H1 (cell line): ENCODE measurements around the gene LIPT2. TPM values are rescaled to one million over a fixed set of nuclear protein-coding genes. Genes with fewer than 3 reads are reported as not detected.

ENCODE experiments used
- CHD1 ChIP-seq: IDR thresholded peaks from 2 replicates; pipeline ENCODE4 v1.6.1; 2012; ENCODE audit warnings: low read depth, low read length, improper control_type of control experiment
- HDAC2 ChIP-seq, 2 experiments: fragments of 300-600 bp in 1 of 2; sonication (generic) in 1 of 2; IDR thresholded peaks; 2 replicates each; pipeline ENCODE4 v1.6.1; 2011 to 2012; ENCODE audit warnings: low read depth in 2 of 2, low read length in 2 of 2, mild to moderate bottlenecking in 2 of 2, moderate library complexity in 2 of 2, borderline replicate concordance in 1 of 2, inconsistent platforms in 1 of 2
- JUN ChIP-seq: IDR thresholded peaks from 2 replicates; pipeline ENCODE4 v1.6.1; 2011; ENCODE audit warnings: low read depth, mild to moderate bottlenecking, improper control_type of control experiment, low read length
- MAFK ChIP-seq: IDR thresholded peaks from 2 replicates; pipeline ENCODE4 v1.6.1; 2012; ENCODE audit warnings: low read depth, mild to moderate bottlenecking, improper control_type of control experiment, low read length
- NANOG ChIP-seq: IDR thresholded peaks from 2 replicates; pipeline ENCODE4 v1.6.1; 2011; ENCODE audit warnings: low read length, low read depth, mild to moderate bottlenecking, inconsistent platforms; ENCODE audit not compliant: insufficient read depth, poor library complexity, severe bottlenecking
- PHF8 ChIP-seq: fragments of 200-600 bp; sonication (generic); conservative IDR thresholded peaks from 2 replicates; pipeline ENCODE4 v1.7.1; 2012; ENCODE audit warnings: low read depth, mild to moderate bottlenecking, inconsistent platforms, low read length, moderate library complexity
- TCF12 ChIP-seq: IDR thresholded peaks from 2 replicates; pipeline ENCODE4 v1.6.1; 2011; ENCODE audit warnings: low read depth, mild to moderate bottlenecking, low read length
- polyA plus RNA-seq, 7 experiments: library from polyadenylated mRNA; depleted of rRNA in 3 of 7; stranded (reverse) in 5 of 7; unstranded in 2 of 7; fragments of >200 nt in 5 of 7; fragments of 200-250 nt in 2 of 7; gene quantifications; 1 replicate in 5 of 7; 2 replicates in 1 of 7; 4 replicates in 1 of 7; pipeline versions ENCODE4 v1.2.1 to v1.2.3, GENCODE V29; 2011 to 2013; ENCODE audit warnings: missing spikeins in 2 of 7, mixed read lengths in 2 of 7
- total RNA-seq: library from RNA; stranded (reverse); fragmentation: NEBNext Ultra II Directional; extraction: Animal tissue kit (Norgen Biotek cat#: 25700); gene quantifications from 2 replicates; pipeline ENCODE4 v1.2.1, GENCODE V29; 2021
- TF ChIP-seq, protein P1 (sequence below): fragments of 300-600 bp; sonication (generic); IDR thresholded peaks from 2 replicates; pipeline ENCODE4 v1.7.1; 2012; ENCODE audit warnings: low read length, moderate library complexity, mild to moderate bottlenecking, inconsistent platforms; ENCODE audit not compliant: insufficient replicate concordance
- TF ChIP-seq, protein P2 (sequence below): IDR thresholded peaks from 2 replicates; pipeline ENCODE4 v1.6.1; 2012; ENCODE audit warnings: inconsistent platforms

Gene LIPT2
- total and polyA plus RNA-seq, 2 of the 8 experiments (the other 6 are each of a cell fraction or from before 2014, with no cell fraction given): 6.4 to 16.7 TPM

GRCh38 chr11:74534216-74534945 lies 40.9 kb upstream of the LIPT2 start (continued):
- TF ChIP-seq NANOG (no peak), TCF12 (no peak), MAFK (no peak), HDAC2 (IDR thresholded peaks at IDR 0.05; ENCODE audit: borderline replicate concordance in 1 of 2, low read depth in 2 of 2, low read length in 2 of 2) (no peak), JUN (no peak), CHD1 (no peak), PHF8 (no peak)
- TF ChIP-seq, protein P1, sequence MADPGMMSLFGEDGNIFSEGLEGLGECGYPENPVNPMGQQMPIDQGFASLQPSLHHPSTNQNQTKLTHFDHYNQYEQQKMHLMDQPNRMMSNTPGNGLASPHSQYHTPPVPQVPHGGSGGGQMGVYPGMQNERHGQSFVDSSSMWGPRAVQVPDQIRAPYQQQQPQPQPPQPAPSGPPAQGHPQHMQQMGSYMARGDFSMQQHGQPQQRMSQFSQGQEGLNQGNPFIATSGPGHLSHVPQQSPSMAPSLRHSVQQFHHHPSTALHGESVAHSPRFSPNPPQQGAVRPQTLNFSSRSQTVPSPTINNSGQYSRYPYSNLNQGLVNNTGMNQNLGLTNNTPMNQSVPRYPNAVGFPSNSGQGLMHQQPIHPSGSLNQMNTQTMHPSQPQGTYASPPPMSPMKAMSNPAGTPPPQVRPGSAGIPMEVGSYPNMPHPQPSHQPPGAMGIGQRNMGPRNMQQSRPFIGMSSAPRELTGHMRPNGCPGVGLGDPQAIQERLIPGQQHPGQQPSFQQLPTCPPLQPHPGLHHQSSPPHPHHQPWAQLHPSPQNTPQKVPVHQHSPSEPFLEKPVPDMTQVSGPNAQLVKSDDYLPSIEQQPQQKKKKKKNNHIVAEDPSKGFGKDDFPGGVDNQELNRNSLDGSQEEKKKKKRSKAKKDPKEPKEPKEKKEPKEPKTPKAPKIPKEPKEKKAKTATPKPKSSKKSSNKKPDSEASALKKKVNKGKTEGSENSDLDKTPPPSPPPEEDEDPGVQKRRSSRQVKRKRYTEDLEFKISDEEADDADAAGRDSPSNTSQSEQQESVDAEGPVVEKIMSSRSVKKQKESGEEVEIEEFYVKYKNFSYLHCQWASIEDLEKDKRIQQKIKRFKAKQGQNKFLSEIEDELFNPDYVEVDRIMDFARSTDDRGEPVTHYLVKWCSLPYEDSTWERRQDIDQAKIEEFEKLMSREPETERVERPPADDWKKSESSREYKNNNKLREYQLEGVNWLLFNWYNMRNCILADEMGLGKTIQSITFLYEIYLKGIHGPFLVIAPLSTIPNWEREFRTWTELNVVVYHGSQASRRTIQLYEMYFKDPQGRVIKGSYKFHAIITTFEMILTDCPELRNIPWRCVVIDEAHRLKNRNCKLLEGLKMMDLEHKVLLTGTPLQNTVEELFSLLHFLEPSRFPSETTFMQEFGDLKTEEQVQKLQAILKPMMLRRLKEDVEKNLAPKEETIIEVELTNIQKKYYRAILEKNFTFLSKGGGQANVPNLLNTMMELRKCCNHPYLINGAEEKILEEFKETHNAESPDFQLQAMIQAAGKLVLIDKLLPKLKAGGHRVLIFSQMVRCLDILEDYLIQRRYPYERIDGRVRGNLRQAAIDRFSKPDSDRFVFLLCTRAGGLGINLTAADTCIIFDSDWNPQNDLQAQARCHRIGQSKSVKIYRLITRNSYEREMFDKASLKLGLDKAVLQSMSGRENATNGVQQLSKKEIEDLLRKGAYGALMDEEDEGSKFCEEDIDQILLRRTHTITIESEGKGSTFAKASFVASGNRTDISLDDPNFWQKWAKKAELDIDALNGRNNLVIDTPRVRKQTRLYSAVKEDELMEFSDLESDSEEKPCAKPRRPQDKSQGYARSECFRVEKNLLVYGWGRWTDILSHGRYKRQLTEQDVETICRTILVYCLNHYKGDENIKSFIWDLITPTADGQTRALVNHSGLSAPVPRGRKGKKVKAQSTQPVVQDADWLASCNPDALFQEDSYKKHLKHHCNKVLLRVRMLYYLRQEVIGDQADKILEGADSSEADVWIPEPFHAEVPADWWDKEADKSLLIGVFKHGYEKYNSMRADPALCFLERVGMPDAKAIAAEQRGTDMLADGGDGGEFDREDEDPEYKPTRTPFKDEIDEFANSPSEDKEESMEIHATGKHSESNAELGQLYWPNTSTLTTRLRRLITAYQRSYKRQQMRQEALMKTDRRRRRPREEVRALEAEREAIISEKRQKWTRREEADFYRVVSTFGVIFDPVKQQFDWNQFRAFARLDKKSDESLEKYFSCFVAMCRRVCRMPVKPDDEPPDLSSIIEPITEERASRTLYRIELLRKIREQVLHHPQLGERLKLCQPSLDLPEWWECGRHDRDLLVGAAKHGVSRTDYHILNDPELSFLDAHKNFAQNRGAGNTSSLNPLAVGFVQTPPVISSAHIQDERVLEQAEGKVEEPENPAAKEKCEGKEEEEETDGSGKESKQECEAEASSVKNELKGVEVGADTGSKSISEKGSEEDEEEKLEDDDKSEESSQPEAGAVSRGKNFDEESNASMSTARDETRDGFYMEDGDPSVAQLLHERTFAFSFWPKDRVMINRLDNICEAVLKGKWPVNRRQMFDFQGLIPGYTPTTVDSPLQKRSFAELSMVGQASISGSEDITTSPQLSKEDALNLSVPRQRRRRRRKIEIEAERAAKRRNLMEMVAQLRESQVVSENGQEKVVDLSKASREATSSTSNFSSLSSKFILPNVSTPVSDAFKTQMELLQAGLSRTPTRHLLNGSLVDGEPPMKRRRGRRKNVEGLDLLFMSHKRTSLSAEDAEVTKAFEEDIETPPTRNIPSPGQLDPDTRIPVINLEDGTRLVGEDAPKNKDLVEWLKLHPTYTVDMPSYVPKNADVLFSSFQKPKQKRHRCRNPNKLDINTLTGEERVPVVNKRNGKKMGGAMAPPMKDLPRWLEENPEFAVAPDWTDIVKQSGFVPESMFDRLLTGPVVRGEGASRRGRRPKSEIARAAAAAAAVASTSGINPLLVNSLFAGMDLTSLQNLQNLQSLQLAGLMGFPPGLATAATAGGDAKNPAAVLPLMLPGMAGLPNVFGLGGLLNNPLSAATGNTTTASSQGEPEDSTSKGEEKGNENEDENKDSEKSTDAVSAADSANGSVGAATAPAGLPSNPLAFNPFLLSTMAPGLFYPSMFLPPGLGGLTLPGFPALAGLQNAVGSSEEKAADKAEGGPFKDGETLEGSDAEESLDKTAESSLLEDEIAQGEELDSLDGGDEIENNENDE: no peak
- TF ChIP-seq, protein P2, sequence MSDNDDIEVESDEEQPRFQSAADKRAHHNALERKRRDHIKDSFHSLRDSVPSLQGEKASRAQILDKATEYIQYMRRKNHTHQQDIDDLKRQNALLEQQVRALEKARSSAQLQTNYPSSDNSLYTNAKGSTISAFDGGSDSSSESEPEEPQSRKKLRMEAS: no peak
